HG03460 (cell line): ENCODE results near the gene TBX6.
A peak's percentile ranks its signal among the peaks of the same experiment; 100 is the strongest.
"Not testable (repeated sequence)": the region's sequence is repeated elsewhere in the genome, so short reads cannot be mapped to it uniquely, and the experiment has no call there.

Source experiments
- ATAC-seq: cut with Tn5 transposase; IDR thresholded peaks from one replicate; pipeline ENCODE4 v1.9.1; 2021; ENCODE audit not compliant: unreplicated experiment

The TBX6 gene

GRCh38 chr16:30066761-30067583, 24.8 kb downstream of the TBX6 start:
- no peak for ATAC-seq

- ATAC-seq: no peak
These were observed 25.6 kb downstream of the TBX6 start for GRCh38 chr16:30065943-30066760.

- peak; percentile 71 for ATAC-seq
These were observed 26.4 kb downstream of the TBX6 start, which contains the start of gene ALDOA for GRCh38 chr16:30065102-30065942. TSS of gene ALDOA (plus strand) at chr16:30065760. CDS start at chr16:30066898, 1,138 bp downstream.

GRCh38 chr16:30064729-30065101, 27.0 kb downstream of the TBX6 start:
- ATAC-seq: no peak

GRCh38 chr16:30063893-30064728, 27.6 kb downstream of the TBX6 start:
- peak; percentile 40 for ATAC-seq

GRCh38 chr16:30063278-30063892, 28.3 kb downstream of the TBX6 start:
- ATAC-seq: no peak

- ATAC-seq: no peak
These were observed 30.7 kb downstream of the TBX6 start for GRCh38 chr16:30060836-30061554.

- no peak for ATAC-seq
These were observed 31.4 kb downstream of the TBX6 start for GRCh38 chr16:30060346-30060745.

GRCh38 chr16:30054959-30055553, 36.7 kb downstream of the TBX6 start:
- no peak for ATAC-seq

- ATAC-seq: no peak
These were observed 37.3 kb downstream of the TBX6 start for GRCh38 chr16:30054451-30054850.

- ATAC-seq: peak; percentile 14
These were observed 38.2 kb downstream of the TBX6 start for GRCh38 chr16:30053376-30054015.

GRCh38 chr16:30052671-30053372, 38.9 kb downstream of the TBX6 start:
- peak; percentile 60 for ATAC-seq

GRCh38 chr16:30051518-30051917, 40.2 kb downstream of the TBX6 start:
- ATAC-seq: no peak

GRCh38 chr16:30049871-30050270, 41.9 kb downstream of the TBX6 start:
- no peak for ATAC-seq

GRCh38 chr16:30046588-30046987, 45.1 kb downstream of the TBX6 start:
- ATAC-seq: no peak

- no peak for ATAC-seq
These were observed 45.5 kb downstream of the TBX6 start for GRCh38 chr16:30046178-30046577.

- no peak for ATAC-seq
These were observed 49.9 kb downstream of the TBX6 start for GRCh38 chr16:30041841-30042240.

- not testable (repeated sequence) for ATAC-seq
These were observed 51.0 kb downstream of the TBX6 start for GRCh38 chr16:30040690-30041089.
